ENCODE data around the gene ZNF805.

GRCh38 chr19:57267291-57267690 is 26.9 kb downstream of the ZNF805 start:
- TF ChIP-seq, protein P1, sequence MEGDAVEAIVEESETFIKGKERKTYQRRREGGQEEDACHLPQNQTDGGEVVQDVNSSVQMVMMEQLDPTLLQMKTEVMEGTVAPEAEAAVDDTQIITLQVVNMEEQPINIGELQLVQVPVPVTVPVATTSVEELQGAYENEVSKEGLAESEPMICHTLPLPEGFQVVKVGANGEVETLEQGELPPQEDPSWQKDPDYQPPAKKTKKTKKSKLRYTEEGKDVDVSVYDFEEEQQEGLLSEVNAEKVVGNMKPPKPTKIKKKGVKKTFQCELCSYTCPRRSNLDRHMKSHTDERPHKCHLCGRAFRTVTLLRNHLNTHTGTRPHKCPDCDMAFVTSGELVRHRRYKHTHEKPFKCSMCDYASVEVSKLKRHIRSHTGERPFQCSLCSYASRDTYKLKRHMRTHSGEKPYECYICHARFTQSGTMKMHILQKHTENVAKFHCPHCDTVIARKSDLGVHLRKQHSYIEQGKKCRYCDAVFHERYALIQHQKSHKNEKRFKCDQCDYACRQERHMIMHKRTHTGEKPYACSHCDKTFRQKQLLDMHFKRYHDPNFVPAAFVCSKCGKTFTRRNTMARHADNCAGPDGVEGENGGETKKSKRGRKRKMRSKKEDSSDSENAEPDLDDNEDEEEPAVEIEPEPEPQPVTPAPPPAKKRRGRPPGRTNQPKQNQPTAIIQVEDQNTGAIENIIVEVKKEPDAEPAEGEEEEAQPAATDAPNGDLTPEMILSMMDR (IDR thresholded peaks at IDR 0.05; ENCODE audit: low read depth, low read length) = no peak
- TF ChIP-seq EZH2phosphoT487 (IDR thresholded peaks at IDR 0.05; ENCODE audit: low read depth) = no peak

Data from OCI-LY3 (cell line).